Activated B cell treated with CpG ODN at 0.5 μM for 24 hours (primary cell): ENCODE data around the gene TESMIN. TPM values are rescaled to one million over a fixed set of nuclear protein-coding genes. Genes with fewer than 3 reads are reported as not detected.

Experiments
- ATAC-seq: fragments of 200-7000 bp; cut with Tn5 transposase; one replicate; pipeline ENCODE4 v1.10.0; 2021; ENCODE audit warnings: low read depth, mild to moderate bottlenecking, moderate library complexity
- CTCF ChIA-PET: fragments of 350-600 bp; sonication (Branson Sonifier 250); formaldehyde crosslinking; loops from one replicate; lab custom pipeline; 2021; ENCODE audit warnings: antibody characterized with exemption; lab: Charles Lee
- POLR2A ChIA-PET: fragments of 350-600 bp; sonication (Branson Sonifier 250); formaldehyde crosslinking; loops from one replicate; lab custom pipeline; 2021; ENCODE audit warnings: antibody characterized with exemption; lab: Charles Lee
- DNase-seq: peaks from one replicate; pipeline ENCODE4 v3.0.0; 2022
- H3K27ac Mint-ChIP-seq: one replicate; pipeline ENCODE4 v1.8.0; 2020; ENCODE audit warnings: mixed read lengths
- H3K27me3 Mint-ChIP-seq: one replicate; pipeline ENCODE4 v1.8.0; 2021; ENCODE audit warnings: mixed read lengths
- H3K36me3 Mint-ChIP-seq: one replicate; pipeline ENCODE4 v1.8.0; 2021; ENCODE audit warnings: low read depth, mixed read lengths
- H3K4me1 Mint-ChIP-seq: one replicate; pipeline ENCODE4 v1.8.0; 2021; ENCODE audit warnings: mixed read lengths
- H3K4me3 Mint-ChIP-seq: one replicate; pipeline ENCODE4 v1.8.0; 2020; ENCODE audit warnings: mild to moderate bottlenecking, mixed read lengths
- H3K9me3 Mint-ChIP-seq: one replicate; pipeline ENCODE4 v1.8.0; 2020; ENCODE audit warnings: mixed read lengths
- intact Hi-C: fragments of 100-400 bp; cut with micrococcal nuclease; formaldehyde crosslinking; loops from one replicate; pipeline ENCODE4 v1.15.1; 2024
- total RNA-seq: library from RNA; stranded (reverse); gene quantifications from 2 replicates; pipeline ENCODE4 v1.2.3, GENCODE V29; 2022
- TF ChIP-seq, protein P1 (sequence below): fragments of 200-600 bp; IDR thresholded peaks from one replicate; pipeline ENCODE4 v1.8.0; 2022; ENCODE audit warnings: antibody characterized with exemption, mild to moderate bottlenecking

Gene TESMIN
- total RNA-seq, 1 donor from 2014 or later, result 3.0 TPM

DNA sequence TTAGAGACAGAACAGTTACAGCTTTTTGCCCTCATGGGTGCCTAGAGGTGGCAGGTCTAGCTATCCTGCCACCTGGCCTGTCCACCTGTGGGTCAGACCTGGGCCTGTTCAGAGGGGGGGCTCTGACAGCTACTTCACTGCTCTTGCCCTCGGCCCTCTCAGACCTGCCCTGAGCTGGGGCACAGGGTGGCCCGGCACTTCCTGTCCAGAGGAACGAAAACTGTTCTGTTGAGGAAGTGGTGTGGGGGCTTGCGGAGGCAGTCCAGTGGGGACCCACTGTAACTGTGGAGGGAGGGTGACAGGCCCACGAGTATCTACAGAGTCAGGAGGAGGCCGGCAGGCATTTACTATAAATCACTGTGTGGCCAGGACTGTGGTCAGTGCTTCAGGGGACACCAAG lies 16.2 kb downstream of the TESMIN start:
- TF ChIP-seq, protein P1, sequence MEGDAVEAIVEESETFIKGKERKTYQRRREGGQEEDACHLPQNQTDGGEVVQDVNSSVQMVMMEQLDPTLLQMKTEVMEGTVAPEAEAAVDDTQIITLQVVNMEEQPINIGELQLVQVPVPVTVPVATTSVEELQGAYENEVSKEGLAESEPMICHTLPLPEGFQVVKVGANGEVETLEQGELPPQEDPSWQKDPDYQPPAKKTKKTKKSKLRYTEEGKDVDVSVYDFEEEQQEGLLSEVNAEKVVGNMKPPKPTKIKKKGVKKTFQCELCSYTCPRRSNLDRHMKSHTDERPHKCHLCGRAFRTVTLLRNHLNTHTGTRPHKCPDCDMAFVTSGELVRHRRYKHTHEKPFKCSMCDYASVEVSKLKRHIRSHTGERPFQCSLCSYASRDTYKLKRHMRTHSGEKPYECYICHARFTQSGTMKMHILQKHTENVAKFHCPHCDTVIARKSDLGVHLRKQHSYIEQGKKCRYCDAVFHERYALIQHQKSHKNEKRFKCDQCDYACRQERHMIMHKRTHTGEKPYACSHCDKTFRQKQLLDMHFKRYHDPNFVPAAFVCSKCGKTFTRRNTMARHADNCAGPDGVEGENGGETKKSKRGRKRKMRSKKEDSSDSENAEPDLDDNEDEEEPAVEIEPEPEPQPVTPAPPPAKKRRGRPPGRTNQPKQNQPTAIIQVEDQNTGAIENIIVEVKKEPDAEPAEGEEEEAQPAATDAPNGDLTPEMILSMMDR, result no peak
- no peak for ATAC-seq
- H3K4me3 Mint-ChIP-seq, result no peak overlapping the region
- CTCF ChIA-PET, result no interaction called here
- H3K27me3 Mint-ChIP-seq, result no peaks in the 10 kb centered on the region
- H3K4me1 Mint-ChIP-seq, result no peaks in the 10 kb centered on the region
- no peaks in the 10 kb centered on the region for H3K36me3 Mint-ChIP-seq
- no peaks in the 10 kb centered on the region for H3K9me3 Mint-ChIP-seq
- POLR2A ChIA-PET, result no interaction called here
- intact Hi-C loops, result no loop called here
- DNase-seq, result no peak
- no peak overlapping the region for H3K27ac Mint-ChIP-seq

DNA sequence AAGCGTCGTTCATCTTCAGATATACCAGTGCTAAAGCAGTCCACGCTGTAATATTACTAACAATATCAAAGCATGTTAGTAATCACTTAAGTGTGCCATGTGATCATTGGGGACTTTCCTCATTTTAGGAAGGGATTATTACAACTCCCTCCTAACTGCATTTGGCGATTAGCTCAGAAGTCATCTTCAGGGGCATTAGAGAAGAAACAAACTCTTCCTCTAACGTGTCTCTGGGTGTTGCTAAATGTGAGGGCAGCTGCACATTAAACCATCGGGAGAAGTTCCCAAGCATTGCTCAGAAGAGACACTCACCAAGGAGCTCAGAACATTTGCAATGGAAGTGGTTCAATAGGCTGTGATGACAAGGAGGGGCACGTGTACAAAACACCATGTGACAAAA lies 17.2 kb downstream of the TESMIN start:
- ATAC-seq, result no peak
- ChIA-PET POLR2A (no interaction called here), CTCF (no interaction called here)
- TF ChIP-seq, protein P1, result no peak
- Mint-ChIP-seq H3K4me3 (no peak overlapping the region), H3K4me1 (no peaks in the 10 kb centered on the region), H3K36me3 (no peaks in the 10 kb centered on the region), H3K27ac (no peak overlapping the region), H3K27me3 (no peaks in the 10 kb centered on the region), H3K9me3 (no peaks in the 10 kb centered on the region)
- intact Hi-C loops, result no loop called here
- DNase-seq, result no peak

DNA sequence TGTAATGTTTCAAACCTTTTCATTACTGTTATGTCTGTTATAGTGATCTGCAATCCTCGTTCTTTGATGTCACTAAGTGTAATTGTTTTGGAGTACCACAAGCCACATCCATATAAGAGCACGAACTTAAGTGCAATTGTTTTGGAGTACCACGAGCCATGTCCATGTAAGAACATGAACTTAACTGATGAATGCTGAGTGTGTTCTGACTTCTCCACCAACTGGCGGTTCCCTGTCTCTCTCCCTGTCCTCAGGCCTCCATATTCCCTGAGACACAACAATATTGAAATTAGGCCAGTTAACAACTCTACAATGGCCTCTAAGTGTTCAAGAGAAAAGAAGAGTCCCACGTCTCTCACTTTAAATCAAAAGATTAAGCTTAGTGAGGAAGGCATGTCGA lies 23.5 kb downstream of the TESMIN start:
- no peaks in the 10 kb centered on the region for H3K4me1 Mint-ChIP-seq
- ATAC-seq (no peak), DNase-seq (no peak)
- POLR2A ChIA-PET, result no interaction called here
- CTCF ChIA-PET, result no interaction called here
- no peaks in the 10 kb centered on the region for H3K36me3 Mint-ChIP-seq
- no peak overlapping the region for H3K4me3 Mint-ChIP-seq
- H3K27me3 Mint-ChIP-seq, result peaks cover 4% of the 10 kb centered on the region
- no peaks in the 10 kb centered on the region for H3K9me3 Mint-ChIP-seq
- TF ChIP-seq, protein P1, result no peak
- intact Hi-C loops, result no loop called here
- H3K27ac Mint-ChIP-seq, result no peak overlapping the region

DNA sequence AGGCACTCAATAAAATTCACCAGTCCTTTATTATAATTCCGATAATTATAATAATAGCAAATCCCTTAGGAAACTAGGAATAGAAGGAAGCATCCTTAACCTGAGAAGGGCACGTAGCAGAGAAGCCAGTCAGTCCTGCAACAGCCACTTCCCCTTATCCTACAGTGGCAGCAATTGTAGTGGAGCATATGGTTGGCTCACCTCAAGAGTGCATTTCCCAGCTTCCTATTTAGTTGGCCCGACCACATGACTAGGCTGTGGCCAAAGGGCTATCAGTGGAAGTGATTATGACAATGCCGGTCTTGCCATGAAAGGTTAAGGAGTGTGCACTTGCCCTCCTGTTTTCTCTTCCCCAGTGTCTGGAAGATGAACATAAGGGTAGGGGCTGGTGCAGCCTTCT lies 27.0 kb downstream of the TESMIN start:
- Mint-ChIP-seq H3K4me1 (no peaks in the 10 kb centered on the region), H3K36me3 (peaks cover 4% of the 10 kb centered on the region), H3K27me3 (peaks cover 8% of the 10 kb centered on the region), H3K27ac (no peak overlapping the region), H3K9me3 (peaks cover 11% of the 10 kb centered on the region), H3K4me3 (no peak overlapping the region)
- TF ChIP-seq, protein P1, result no peak
- intact Hi-C loops, result no loop called here
- DNase-seq, result no peak
- POLR2A ChIA-PET, result no interaction called here
- CTCF ChIA-PET, result no interaction called here
- ATAC-seq, result no peak

DNA sequence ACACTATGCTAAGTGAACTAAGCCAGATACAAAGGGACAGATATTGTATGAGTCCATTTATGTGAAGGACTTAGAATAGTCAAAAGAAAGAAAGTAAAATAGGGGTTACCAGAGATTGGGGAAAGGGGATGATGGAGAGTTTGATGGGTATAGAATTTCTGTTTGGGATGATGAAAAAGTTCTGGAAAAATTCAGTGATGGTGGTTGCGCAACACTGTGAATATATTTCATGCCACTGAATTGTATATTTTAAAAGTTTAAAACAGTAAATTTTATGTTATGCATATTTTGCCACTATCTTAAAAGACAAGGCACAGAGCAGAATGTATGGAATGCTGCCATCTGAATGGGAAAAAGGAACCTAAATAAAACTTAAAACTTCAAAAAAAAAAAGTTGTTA lies 29.2 kb downstream of the TESMIN start:
- Mint-ChIP-seq H3K4me3 (no peak overlapping the region), H3K36me3 (peaks cover 6% of the 10 kb centered on the region), H3K4me1 (no peaks in the 10 kb centered on the region), H3K9me3 (peaks cover 14% of the 10 kb centered on the region), H3K27me3 (peaks cover 16% of the 10 kb centered on the region), H3K27ac (no peak overlapping the region)
- TF ChIP-seq, protein P1, result no peak
- intact Hi-C loops, result no loop called here
- ChIA-PET CTCF (no interaction called here), POLR2A (no interaction called here)
- no peak for DNase-seq
- ATAC-seq, result no peak
